Measurements from ENCODE around the gene SLC47A1. TPM values are rescaled to one million over a fixed set of nuclear protein-coding genes. Genes with fewer than 3 reads are reported as not detected.

The SLC47A1 gene
- polyA plus RNA-seq, 2 of the 4 experiments (the other 2 are of a cell fraction) = 21.1 to 24.6 TPM

DNA sequence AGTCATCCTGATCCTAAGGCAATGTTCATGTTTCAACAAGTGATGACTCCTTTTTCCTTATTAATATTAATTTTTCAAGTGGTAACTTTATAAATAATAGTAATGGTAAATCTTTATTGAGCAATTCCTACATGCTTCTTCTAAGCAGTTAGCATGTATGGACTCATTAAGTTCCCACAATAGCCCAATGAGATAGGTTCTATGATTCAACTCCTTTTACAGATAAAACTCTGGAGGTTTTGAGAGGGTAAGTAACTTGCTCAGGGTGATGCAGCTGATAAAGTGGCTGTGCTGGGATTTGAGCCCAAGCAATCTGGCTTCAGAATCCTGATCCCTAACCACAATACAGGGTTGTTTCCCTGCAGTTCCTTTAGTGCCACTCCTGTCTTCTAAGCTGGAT is 25.3 kb downstream of the SLC47A1 start:
- Histone ChIP-seq H3K27ac (no peak overlapping the region), H3K4me2 (no peak overlapping the region), H3K4me3 (no peak overlapping the region), H3K4me1 (no peaks in the 10 kb centered on the region), H3K9me3 (no peaks in the 10 kb centered on the region)
- ChIA-PET CTCF (interaction anchor here (0.8 to 1.3 kb wide), 5 partner anchors 9 to 207 kb away, joined by 3 read pairs; no protein-coding TSS in a partner anchor), POLR2A (no interaction called here)
- FAIRE-seq (no peak), DNase-seq (ENCODE audit: low read depth in 1 of 2, low spot score in 1 of 2) (no peak), ATAC-seq (no peak)
- TF ChIP-seq RAD21 (conservative IDR thresholded peaks at IDR 0.05 in 1 of 2, IDR thresholded peaks at IDR 0.05 in 1 of 2) (no peak), KDM1A (IDR thresholded peaks at IDR 0.05; ENCODE audit: low read depth) (no peak), CHD2 (IDR thresholded peaks at IDR 0.05; ENCODE audit: low read length, partially characterized antibody) (no peak), GATA3 (IDR thresholded peaks at IDR 0.05; ENCODE audit: borderline replicate concordance) (no peak), MAZ (IDR thresholded peaks at IDR 0.05; ENCODE audit: borderline replicate concordance, low read depth, low read length) (no peak), SMC3 (IDR thresholded peaks at IDR 0.05) (no peak), JUN (IDR thresholded peaks at IDR 0.05) (no peak), NPAS2 (CRISPR knock-in tag; IDR thresholded peaks at IDR 0.05; ENCODE audit: borderline replicate concordance) (no peak), EHF (CRISPR knock-in tag; IDR thresholded peaks at IDR 0.05) (no peak), CBX8 (IDR thresholded peaks at IDR 0.05) (no peak), NFE2L2 (conservative IDR thresholded peaks at IDR 0.05; ENCODE audit: low read length) (no peak), HOXA7 (CRISPR knock-in tag; IDR thresholded peaks at IDR 0.05) (no peak), RNF2 (IDR thresholded peaks at IDR 0.05; ENCODE audit: borderline replicate concordance, low read depth) (no peak), EHMT2 (IDR thresholded peaks at IDR 0.05; ENCODE audit: low read depth) (no peak), ZC3H11A (IDR thresholded peaks at IDR 0.05) (no peak)
- TF ChIP-seq, protein P1, sequence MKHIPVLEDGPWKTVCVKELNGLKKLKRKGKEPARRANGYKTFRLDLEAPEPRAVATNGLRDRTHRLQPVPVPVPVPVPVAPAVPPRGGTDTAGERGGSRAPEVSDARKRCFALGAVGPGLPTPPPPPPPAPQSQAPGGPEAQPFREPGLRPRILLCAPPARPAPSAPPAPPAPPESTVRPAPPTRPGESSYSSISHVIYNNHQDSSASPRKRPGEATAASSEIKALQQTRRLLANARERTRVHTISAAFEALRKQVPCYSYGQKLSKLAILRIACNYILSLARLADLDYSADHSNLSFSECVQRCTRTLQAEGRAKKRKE (CRISPR knock-in tag; IDR thresholded peaks at IDR 0.05; ENCODE audit: low read depth) = no peak
- TF ChIP-seq, protein P2, sequence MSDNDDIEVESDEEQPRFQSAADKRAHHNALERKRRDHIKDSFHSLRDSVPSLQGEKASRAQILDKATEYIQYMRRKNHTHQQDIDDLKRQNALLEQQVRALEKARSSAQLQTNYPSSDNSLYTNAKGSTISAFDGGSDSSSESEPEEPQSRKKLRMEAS (IDR thresholded peaks at IDR 0.05) = no peak

DNA sequence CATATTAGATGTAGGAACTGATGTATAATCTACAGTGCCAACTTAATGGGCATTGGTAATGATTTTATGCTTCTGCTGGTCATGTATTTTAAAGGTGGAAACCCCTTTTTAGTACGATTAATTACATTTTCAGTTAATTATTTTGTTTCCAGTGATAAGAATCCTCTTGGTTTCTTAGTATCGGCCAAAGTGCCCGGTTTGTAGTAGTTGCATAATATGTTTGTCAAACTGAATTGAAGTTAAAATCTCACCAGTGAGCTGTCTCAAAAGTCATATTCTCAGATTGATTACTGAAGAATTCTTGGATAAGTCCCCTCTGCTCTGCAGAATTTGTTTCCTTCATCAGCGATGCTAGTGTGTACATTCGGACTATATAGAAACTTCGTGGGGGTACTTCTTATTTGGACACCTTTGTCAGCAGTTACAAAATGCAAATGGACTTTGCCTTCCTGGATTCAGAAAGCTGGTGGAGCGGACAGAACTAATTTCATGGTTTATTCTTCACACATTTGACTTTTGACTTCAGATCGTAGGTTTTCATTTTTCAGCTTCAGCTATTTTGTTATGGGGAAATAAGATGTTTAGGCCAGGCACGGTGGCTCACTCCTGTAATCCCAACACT is 28.2 kb downstream of the SLC47A1 start:
- POLR2A ChIA-PET = no interaction called here
- FAIRE-seq (no peak), ATAC-seq (no peak), DNase-seq (ENCODE audit: low read depth in 1 of 2, low spot score in 1 of 2) (no peak)
- 91% methylated on average over 9 of the region's 9 CpGs for WGBS (ENCODE audit: missing lambda C conversion rate)
- Histone ChIP-seq H3K27ac (no peak overlapping the region), H3K4me1 (no peaks in the 10 kb centered on the region), H3K4me3 (no peak overlapping the region), H3K9me3 (no peaks in the 10 kb centered on the region), H3K4me2 (no peak overlapping the region)
- CTCF ChIA-PET = interaction anchor here (0.8 to 2.4 kb wide), 5 partner anchors 11 to 204 kb away, joined by 3 to 8 read pairs (median 4); partner anchors contain the start of gene B9D1
- no peak for TF ChIP-seq CBX8 (IDR thresholded peaks at IDR 0.05)
- TF ChIP-seq, protein P1 (CRISPR knock-in tag; IDR thresholded peaks at IDR 0.05; ENCODE audit: low read depth) = no peak
- no peak for TF ChIP-seq NPAS2 (CRISPR knock-in tag; IDR thresholded peaks at IDR 0.05; ENCODE audit: borderline replicate concordance)
- TF ChIP-seq, protein P3, sequence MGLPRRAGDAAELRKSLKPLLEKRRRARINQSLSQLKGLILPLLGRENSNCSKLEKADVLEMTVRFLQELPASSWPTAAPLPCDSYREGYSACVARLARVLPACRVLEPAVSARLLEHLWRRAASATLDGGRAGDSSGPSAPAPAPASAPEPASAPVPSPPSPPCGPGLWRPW (IDR thresholded peaks at IDR 0.05) = no peak
- no peak for TF ChIP-seq RARB (CRISPR knock-in tag; IDR thresholded peaks at IDR 0.05)
- no peak for TF ChIP-seq RAD21 (conservative IDR thresholded peaks at IDR 0.05 in 1 of 2, IDR thresholded peaks at IDR 0.05 in 1 of 2)
- TF ChIP-seq, protein P4, sequence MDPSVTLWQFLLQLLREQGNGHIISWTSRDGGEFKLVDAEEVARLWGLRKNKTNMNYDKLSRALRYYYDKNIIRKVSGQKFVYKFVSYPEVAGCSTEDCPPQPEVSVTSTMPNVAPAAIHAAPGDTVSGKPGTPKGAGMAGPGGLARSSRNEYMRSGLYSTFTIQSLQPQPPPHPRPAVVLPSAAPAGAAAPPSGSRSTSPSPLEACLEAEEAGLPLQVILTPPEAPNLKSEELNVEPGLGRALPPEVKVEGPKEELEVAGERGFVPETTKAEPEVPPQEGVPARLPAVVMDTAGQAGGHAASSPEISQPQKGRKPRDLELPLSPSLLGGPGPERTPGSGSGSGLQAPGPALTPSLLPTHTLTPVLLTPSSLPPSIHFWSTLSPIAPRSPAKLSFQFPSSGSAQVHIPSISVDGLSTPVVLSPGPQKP (IDR thresholded peaks at IDR 0.05; ENCODE audit: low read depth, low read length) = no peak
- TF ChIP-seq JUNB (IDR thresholded peaks at IDR 0.05) = no peak
- no peak for TF ChIP-seq HDAC2 (IDR thresholded peaks at IDR 0.05)
- TF ChIP-seq, protein P2 (IDR thresholded peaks at IDR 0.05) = no peak
- TF ChIP-seq, protein P5, sequence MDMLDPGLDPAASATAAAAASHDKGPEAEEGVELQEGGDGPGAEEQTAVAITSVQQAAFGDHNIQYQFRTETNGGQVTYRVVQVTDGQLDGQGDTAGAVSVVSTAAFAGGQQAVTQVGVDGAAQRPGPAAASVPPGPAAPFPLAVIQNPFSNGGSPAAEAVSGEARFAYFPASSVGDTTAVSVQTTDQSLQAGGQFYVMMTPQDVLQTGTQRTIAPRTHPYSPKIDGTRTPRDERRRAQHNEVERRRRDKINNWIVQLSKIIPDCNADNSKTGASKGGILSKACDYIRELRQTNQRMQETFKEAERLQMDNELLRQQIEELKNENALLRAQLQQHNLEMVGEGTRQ (IDR thresholded peaks at IDR 0.05) = no peak
- no peak for TF ChIP-seq ZC3H11A (IDR thresholded peaks at IDR 0.05)
- no peak for TF ChIP-seq HOXB5 (CRISPR knock-in tag; IDR thresholded peaks at IDR 0.05)
- no peak for TF ChIP-seq SREBF2 (IDR thresholded peaks at IDR 0.05)
- no peak for TF ChIP-seq BHLHE40 (IDR thresholded peaks at IDR 0.05; ENCODE audit: low read depth, low read length)
- TF ChIP-seq MAZ (IDR thresholded peaks at IDR 0.05; ENCODE audit: borderline replicate concordance, low read depth, low read length) = no peak
- TF ChIP-seq, protein P6, sequence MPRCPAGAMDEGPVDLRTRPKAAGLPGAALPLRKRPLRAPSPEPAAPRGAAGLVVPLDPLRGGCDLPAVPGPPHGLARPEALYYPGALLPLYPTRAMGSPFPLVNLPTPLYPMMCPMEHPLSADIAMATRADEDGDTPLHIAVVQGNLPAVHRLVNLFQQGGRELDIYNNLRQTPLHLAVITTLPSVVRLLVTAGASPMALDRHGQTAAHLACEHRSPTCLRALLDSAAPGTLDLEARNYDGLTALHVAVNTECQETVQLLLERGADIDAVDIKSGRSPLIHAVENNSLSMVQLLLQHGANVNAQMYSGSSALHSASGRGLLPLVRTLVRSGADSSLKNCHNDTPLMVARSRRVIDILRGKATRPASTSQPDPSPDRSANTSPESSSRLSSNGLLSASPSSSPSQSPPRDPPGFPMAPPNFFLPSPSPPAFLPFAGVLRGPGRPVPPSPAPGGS (IDR thresholded peaks at IDR 0.05) = no peak
- TF ChIP-seq KDM5A (IDR thresholded peaks at IDR 0.05) = no peak
- TF ChIP-seq FOXS1 (CRISPR knock-in tag; IDR thresholded peaks at IDR 0.05) = no peak

Measured in A549 (cell line).